ENCODE data around the gene ERC2. TPM values are rescaled to one million over a fixed set of nuclear protein-coding genes. Genes with fewer than 3 reads are reported as not detected.

The ERC2 gene
- total and polyA plus RNA-seq, 2 of the 8 experiments (the other 6 are each of a cell fraction or from before 2014, with no cell fraction given): 16.4 to 22.8 TPM

DNA sequence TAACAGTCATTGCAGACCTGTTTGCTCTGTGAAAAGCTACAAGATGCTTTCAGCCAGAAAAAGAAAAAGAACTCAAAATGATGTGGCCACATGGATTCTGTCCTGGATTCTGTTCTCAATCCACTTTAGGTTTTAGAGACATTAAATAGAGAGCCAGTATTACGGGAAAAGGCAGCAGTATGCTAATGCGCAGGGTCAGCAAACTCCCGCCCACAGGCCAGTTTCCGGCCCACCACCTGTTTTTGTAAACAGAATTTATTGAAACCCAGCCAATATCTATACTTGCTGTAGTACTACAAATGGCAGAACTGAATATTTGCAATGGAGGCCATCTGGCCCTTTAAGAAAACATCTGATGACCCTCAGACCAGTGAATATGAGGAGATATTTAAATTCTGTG, 416.1 kb downstream of the ERC2 start:
- Histone ChIP-seq H4K5ac (ENCODE audit: insufficient read length, low read depth, low read length) (no peak overlapping the region), H3K79me2 (ENCODE audit: control insufficient read depth in 1 of 2, insufficient read depth in 2 of 2, low read length in 2 of 2) (no peaks in the 10 kb centered on the region), H2BK120ac (replicated peaks; ENCODE audit: low read depth, low read length) (no peak overlapping the region), H2AFZ (ENCODE audit: low read length) (no peak overlapping the region), H3K4ac (replicated peaks; ENCODE audit: insufficient read length, low read depth, low read length) (no peak overlapping the region), H2AK5ac (ENCODE audit: low read depth, low read length) (no peak overlapping the region), H3K27me3 (replicated peaks in 1 of 4; ENCODE audit: control insufficient read depth in 3 of 4, extremely low read depth in 1 of 4, insufficient read depth in 3 of 4, low read length in 3 of 4) (no peaks in the 10 kb centered on the region), H3K18ac (ENCODE audit: extremely low read depth, low read length) (no peak overlapping the region), H2BK15ac (ENCODE audit: low read length) (no peak overlapping the region), H4K91ac (replicated peaks; ENCODE audit: insufficient read length, low read length) (no peak overlapping the region), H3K36me3 (ENCODE audit: control insufficient read depth in 2 of 4, insufficient read depth in 4 of 4, low read length in 3 of 4) (no peaks in the 10 kb centered on the region), H2BK5ac (ENCODE audit: low read depth, low read length) (no peak overlapping the region), H3K4me3 (ENCODE audit: extremely low read depth in 1 of 4, insufficient read depth in 2 of 4, low read depth in 3 of 4, low read length in 4 of 4) (no peak overlapping the region), H3K79me1 (ENCODE audit: low read depth, low read length) (no peaks in the 10 kb centered on the region), H3K56ac (replicated peaks; ENCODE audit: insufficient read length, low read depth, low read length) (no peak overlapping the region), H3K9ac (replicated peaks in 1 of 4; ENCODE audit: extremely low read depth in 1 of 4, low read depth in 3 of 4, low read length in 3 of 4) (no peak overlapping the region), H3K4me2 (ENCODE audit: insufficient read depth in 1 of 2, low read depth in 2 of 2, low read length in 2 of 2) (no peak overlapping the region), H3K14ac (ENCODE audit: insufficient read length) (no peak overlapping the region), H3K27ac (ENCODE audit: low read depth, low read length) (no peak overlapping the region), H2BK20ac (ENCODE audit: low read length) (no peak overlapping the region), H3K4me1 (replicated peaks in 1 of 4; ENCODE audit: control insufficient read depth in 3 of 4, insufficient read depth in 4 of 4, low read length in 3 of 4) (peaks cover 7 to 30% (median 26%) of the 10 kb centered on the region in 4 experiments), H3K23me2 (ENCODE audit: low read depth, low read length) (no peaks in the 10 kb centered on the region), H4K20me1 (replicated peaks in 1 of 2; ENCODE audit: control insufficient read depth in 1 of 2, insufficient read depth in 2 of 2, low read length in 2 of 2) (no peaks in the 10 kb centered on the region), H2BK12ac (ENCODE audit: low read depth, low read length) (no peak overlapping the region), H4K8ac (ENCODE audit: extremely low read depth, insufficient read depth, low read length) (no peak overlapping the region), H3K23ac (ENCODE audit: insufficient read length) (no peak overlapping the region), H3K9me3 (ENCODE audit: insufficient read depth in 2 of 2, low read depth in 1 of 2, low read length in 1 of 2) (no peaks in the 10 kb centered on the region)
- ChIA-PET CTCF (ENCODE audit: partially characterized antibody) (interaction anchor here (0.9 to 2.3 kb wide), 6 partner anchors 9 to 199 kb away, joined by 3 to 13 read pairs (median 6); no protein-coding TSS in a partner anchor), POLR2A (ENCODE audit: partially characterized antibody) (no interaction called here)
- FAIRE-seq (no peak), DNase-seq (ENCODE audit: low read depth in 1 of 2, low spot score in 2 of 2) (no peak)
- 68% methylated on average over 4 of the region's 4 CpGs; no CpG with 5 or more reads in 1 of the 2 experiments for WGBS, 2 experiments (ENCODE audit: extremely low coverage in 1 of 2, insufficient coverage in 1 of 2, insufficient read length in 1 of 2, insufficient replicate concordance in 2 of 2, low coverage in 1 of 2, low lambda C conversion rate in 2 of 2, missing lambda C conversion rate in 1 of 2)
- TF ChIP-seq BACH1 (IDR thresholded peaks at IDR 0.05; ENCODE audit: low read length): no peak
- TF ChIP-seq SP4 (IDR thresholded peaks at IDR 0.05; ENCODE audit: low read length): no peak

Measured in H1 (cell line).